MM.1S (cell line): Measurements from ENCODE around the gene PAK1.

Source experiments
- DNase-seq: peaks from one replicate; pipeline ENCODE4 v3.0.0-alpha.2; 2015
- H2AFZ ChIP-seq: fragments of 300-600 bp; sonication (generic); 2 replicates; pipeline ENCODE4 v1.6.0; 2016; ENCODE audit warnings: antibody characterized with exemption, low read length
- H3F3A ChIP-seq: fragments of 300-600 bp; sonication (generic); 2 replicates; pipeline ENCODE4 v1.6.1; 2016; ENCODE audit warnings: mild to moderate bottlenecking, antibody characterized with exemption, low read length, moderate library complexity, mixed read lengths; ENCODE audit not compliant: insufficient read depth
- H3K27ac ChIP-seq: fragments of 300-600 bp; sonication (generic); 2 replicates; pipeline ENCODE4 v1.5.1; 2016; ENCODE audit warnings: mild to moderate bottlenecking, low read length
- H3K27me3 ChIP-seq: fragments of 300-600 bp; sonication (generic); replicated peaks from 2 replicates; pipeline ENCODE4 v1.6.0; 2016; ENCODE audit warnings: low read length; ENCODE audit not compliant: insufficient read depth
- H3K36me3 ChIP-seq: fragments of 300-600 bp; sonication (generic); replicated peaks from 2 replicates; pipeline ENCODE4 v1.6.1; 2016; ENCODE audit warnings: mild to moderate bottlenecking, low read length, mixed read lengths; ENCODE audit not compliant: insufficient read depth
- H3K4me1 ChIP-seq: fragments of 300-600 bp; sonication (generic); 2 replicates; pipeline ENCODE4 v1.6.1; 2016; ENCODE audit warnings: low read length, mixed read lengths
- H3K4me2 ChIP-seq: fragments of 300-600 bp; sonication (generic); 2 replicates; pipeline ENCODE4 v1.6.0; 2016; ENCODE audit warnings: low read depth, low read length
- H3K4me3 ChIP-seq: fragments of 300-600 bp; sonication (generic); 2 replicates; pipeline ENCODE4 v1.5.1; 2016; ENCODE audit warnings: low read length, mixed read lengths
- H3K79me2 ChIP-seq: fragments of 300-600 bp; sonication (generic); 2 replicates; pipeline ENCODE4 v1.6.1; 2016; ENCODE audit warnings: mixed run types, low read length, mixed read lengths
- H3K9ac ChIP-seq: fragments of 300-600 bp; sonication (generic); 2 replicates; pipeline ENCODE4 v1.6.1; 2016; ENCODE audit warnings: low read length, mixed read lengths
- H3K9me2 ChIP-seq: fragments of 300-600 bp; sonication (generic); replicated peaks from 2 replicates; pipeline ENCODE4 v1.6.1; 2016; ENCODE audit warnings: mild to moderate bottlenecking, low read length, mixed read lengths; ENCODE audit not compliant: insufficient read depth
- H3K9me3 ChIP-seq: fragments of 300-600 bp; sonication (generic); replicated peaks from 2 replicates; pipeline ENCODE4 v1.6.1; 2016; ENCODE audit warnings: mild to moderate bottlenecking, low read length, mixed read lengths; ENCODE audit not compliant: insufficient read depth
- H4K20me1 ChIP-seq: fragments of 300-600 bp; sonication (generic); 2 replicates; pipeline ENCODE4 v1.6.1; 2016; ENCODE audit warnings: mild to moderate bottlenecking, low read length, moderate library complexity, mixed read lengths; ENCODE audit not compliant: insufficient read depth
- EZH2 ChIP-seq: fragments of 300-600 bp; sonication (generic); optimal IDR thresholded peaks from 2 replicates; pipeline ENCODE3; 2017; ENCODE audit warnings: low read depth, mild to moderate bottlenecking, antibody characterized with exemption, low read length, mixed read lengths
- EZH2phosphoT487 ChIP-seq: fragments of 300-600 bp; sonication (generic); IDR thresholded peaks from 2 replicates; pipeline ENCODE4 v1.6.1; 2018; ENCODE audit warnings: antibody characterized with exemption, low read length
- TF ChIP-seq, protein P1 (sequence below): fragments of 300-600 bp; sonication (generic); IDR thresholded peaks from 2 replicates; pipeline ENCODE4 v1.5.1; 2016; ENCODE audit warnings: antibody characterized with exemption, low read length, mixed read lengths

The PAK1 gene

DNA sequence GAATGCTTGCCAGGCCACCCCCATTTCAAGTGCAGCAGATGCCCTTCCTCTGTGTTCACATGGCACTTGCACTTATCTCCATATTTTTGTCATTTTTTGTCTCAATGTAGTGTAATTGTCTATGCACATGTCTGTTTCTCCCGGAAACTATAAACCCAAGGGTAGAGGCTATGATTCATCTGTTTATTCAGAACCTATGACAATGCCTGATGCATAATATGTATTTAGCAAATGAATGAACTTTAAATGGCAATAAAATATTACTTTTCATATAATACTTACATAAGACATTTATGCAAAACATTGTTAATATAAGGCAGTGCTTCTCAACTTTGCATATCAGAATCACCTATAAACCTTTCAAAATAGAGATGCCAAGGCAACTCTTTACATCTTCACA, 6.7 kb downstream of the PAK1 start:
- H2AFZ ChIP-seq = no peak overlapping the region
- H3K36me3 ChIP-seq = no peaks in the 10 kb centered on the region
- H3K27ac ChIP-seq = no peak overlapping the region
- H3K27me3 ChIP-seq = no peaks in the 10 kb centered on the region
- no peaks in the 10 kb centered on the region for H4K20me1 ChIP-seq
- no peak overlapping the region for H3K4me3 ChIP-seq
- no peak for TF ChIP-seq EZH2phosphoT487
- TF ChIP-seq EZH2 = no peak
- TF ChIP-seq, protein P1, sequence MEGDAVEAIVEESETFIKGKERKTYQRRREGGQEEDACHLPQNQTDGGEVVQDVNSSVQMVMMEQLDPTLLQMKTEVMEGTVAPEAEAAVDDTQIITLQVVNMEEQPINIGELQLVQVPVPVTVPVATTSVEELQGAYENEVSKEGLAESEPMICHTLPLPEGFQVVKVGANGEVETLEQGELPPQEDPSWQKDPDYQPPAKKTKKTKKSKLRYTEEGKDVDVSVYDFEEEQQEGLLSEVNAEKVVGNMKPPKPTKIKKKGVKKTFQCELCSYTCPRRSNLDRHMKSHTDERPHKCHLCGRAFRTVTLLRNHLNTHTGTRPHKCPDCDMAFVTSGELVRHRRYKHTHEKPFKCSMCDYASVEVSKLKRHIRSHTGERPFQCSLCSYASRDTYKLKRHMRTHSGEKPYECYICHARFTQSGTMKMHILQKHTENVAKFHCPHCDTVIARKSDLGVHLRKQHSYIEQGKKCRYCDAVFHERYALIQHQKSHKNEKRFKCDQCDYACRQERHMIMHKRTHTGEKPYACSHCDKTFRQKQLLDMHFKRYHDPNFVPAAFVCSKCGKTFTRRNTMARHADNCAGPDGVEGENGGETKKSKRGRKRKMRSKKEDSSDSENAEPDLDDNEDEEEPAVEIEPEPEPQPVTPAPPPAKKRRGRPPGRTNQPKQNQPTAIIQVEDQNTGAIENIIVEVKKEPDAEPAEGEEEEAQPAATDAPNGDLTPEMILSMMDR = no peak
- H3K4me1 ChIP-seq = peaks cover 37% of the 10 kb centered on the region
- no peak overlapping the region for H3K4me2 ChIP-seq
- no peaks in the 10 kb centered on the region for H3K9me2 ChIP-seq
- peaks cover 25% of the 10 kb centered on the region for H3F3A ChIP-seq
- H3K9ac ChIP-seq = no peak overlapping the region
- peaks cover 62% of the 10 kb centered on the region for H3K79me2 ChIP-seq
- no peak for DNase-seq
- H3K9me3 ChIP-seq = no peaks in the 10 kb centered on the region

DNA sequence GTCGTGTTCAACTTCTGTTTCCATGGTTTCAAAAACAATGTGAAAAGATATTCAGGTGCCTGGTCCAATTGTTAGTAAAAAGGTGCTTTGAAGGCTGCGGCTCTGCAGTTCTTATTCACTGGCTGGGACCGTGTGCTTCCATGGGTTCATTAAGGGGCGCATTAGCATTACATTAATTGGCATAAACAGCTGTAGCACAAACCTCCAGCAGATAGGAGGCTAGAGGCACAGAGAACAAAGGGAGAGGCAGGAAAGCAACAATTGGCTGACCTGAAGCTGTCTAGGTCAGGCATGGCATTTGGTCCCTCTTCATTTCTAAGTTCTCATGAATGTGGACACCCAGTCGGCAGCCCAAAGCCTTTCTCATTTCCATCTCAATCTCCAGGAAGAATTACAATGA, 16.6 kb downstream of the PAK1 start:
- H3K9ac ChIP-seq = peak overlapping the region; percentile 68
- 0 out of 2 replicates have a peak overlapping the region, but pooled peaks have one; percentile 6 for H2AFZ ChIP-seq
- no peaks in the 10 kb centered on the region for H3K27me3 ChIP-seq
- no peaks in the 10 kb centered on the region for H3K36me3 ChIP-seq
- no peaks in the 10 kb centered on the region for H4K20me1 ChIP-seq
- H3K9me3 ChIP-seq = no peaks in the 10 kb centered on the region
- H3F3A ChIP-seq = peaks cover 20% of the 10 kb centered on the region
- no peaks in the 10 kb centered on the region for H3K9me2 ChIP-seq
- H3K27ac ChIP-seq = peak overlapping the region; percentile 94
- H3K4me3 ChIP-seq = peak overlapping the region; percentile 46
- peak; percentile 48 for DNase-seq
- peaks cover 25% of the 10 kb centered on the region; the same call in 1 of the 2 replicates for H3K79me2 ChIP-seq
- TF ChIP-seq, protein P1 = no peak
- no peak for TF ChIP-seq EZH2phosphoT487
- TF ChIP-seq EZH2 = no peak
- H3K4me1 ChIP-seq = peaks cover 35% of the 10 kb centered on the region
- H3K4me2 ChIP-seq = peak overlapping the region; percentile 89

DNA sequence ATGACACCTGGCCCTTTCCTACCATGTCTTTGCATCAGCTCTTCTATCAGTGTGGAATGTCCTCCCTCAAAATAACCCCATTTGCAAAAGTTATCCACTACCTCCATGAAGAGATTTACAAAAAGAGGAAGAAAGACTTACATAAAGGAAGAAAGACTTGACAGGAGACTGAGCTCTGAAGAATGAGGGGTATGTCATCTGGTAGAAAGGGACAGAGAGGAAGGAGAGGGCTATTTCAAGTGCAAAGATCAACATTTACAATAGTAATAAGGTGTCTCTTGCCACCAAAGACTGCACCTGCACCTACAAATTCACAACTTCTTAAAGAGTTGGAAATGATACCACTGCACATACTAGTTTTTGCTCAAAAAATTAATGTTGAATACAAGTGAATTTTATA, 18.2 kb downstream of the PAK1 start:
- Histone ChIP-seq H4K20me1 (no peaks in the 10 kb centered on the region), H3K4me3 (no peak overlapping the region), H3K79me2 (peaks cover 30% of the 10 kb centered on the region; the same call in 1 of the 2 replicates), H3K4me1 (peaks cover 41% of the 10 kb centered on the region), H3K4me2 (no peak overlapping the region), H3K9me2 (no peaks in the 10 kb centered on the region), H3K36me3 (no peaks in the 10 kb centered on the region), H2AFZ (no peak overlapping the region), H3K9ac (no peak overlapping the region), H3K27me3 (no peaks in the 10 kb centered on the region), H3F3A (peaks cover 20% of the 10 kb centered on the region), H3K27ac (peak overlapping the region; percentile 1; the same call in 1 of the 2 replicates), H3K9me3 (no peaks in the 10 kb centered on the region)
- TF ChIP-seq EZH2 (no peak), EZH2phosphoT487 (no peak)
- TF ChIP-seq, protein P1 = no peak
- no peak for DNase-seq
